HG03442 (cell line): ENCODE data around the gene TM2D3.

Experiments used
- ATAC-seq: cut with Tn5 transposase; IDR thresholded peaks from one replicate; pipeline ENCODE4 v1.9.1; 2021; ENCODE audit warnings: mild to moderate bottlenecking, moderate library complexity; ENCODE audit not compliant: unreplicated experiment

The TM2D3 gene

GRCh38 chr15:101652098-101652785 is at the start of gene TM2D3:
TM2D3 (minus strand) TSS chr15:101652381; CDS start chr15:101652361, 20 bp downstream.
- peak; percentile 84 for ATAC-seq

- no peak for ATAC-seq
Measured at GRCh38 chr15:101698314-101698713, 46.1 kb upstream of the TM2D3 start.

- ATAC-seq = no peak
Measured at GRCh38 chr15:101697488-101697887, 45.3 kb upstream of the TM2D3 start.

GRCh38 chr15:101696829-101697228 is 44.6 kb upstream of the TM2D3 start:
- no peak for ATAC-seq

GRCh38 chr15:101694261-101694660 is 42.1 kb upstream of the TM2D3 start:
- ATAC-seq = no peak

GRCh38 chr15:101692801-101693598 is 40.8 kb upstream of the TM2D3 start:
- ATAC-seq = no peak

- ATAC-seq = no peak
Measured at GRCh38 chr15:101689901-101690300, 37.7 kb upstream of the TM2D3 start.

- no peak for ATAC-seq
Measured at GRCh38 chr15:101686718-101687117, 34.5 kb upstream of the TM2D3 start.

- ATAC-seq = no peak
Measured at GRCh38 chr15:101684877-101685276, 32.7 kb upstream of the TM2D3 start.

- no peak for ATAC-seq
Measured at GRCh38 chr15:101684384-101684783, 32.2 kb upstream of the TM2D3 start.

GRCh38 chr15:101679806-101680205 is 27.6 kb upstream of the TM2D3 start:
- ATAC-seq = no peak

- ATAC-seq = no peak
Measured at GRCh38 chr15:101676921-101677329, 24.7 kb upstream of the TM2D3 start.

- ATAC-seq = peak; percentile 92
Measured at GRCh38 chr15:101675796-101676582, 23.8 kb upstream of the TM2D3 start.

GRCh38 chr15:101675015-101675414 is 22.8 kb upstream of the TM2D3 start:
- ATAC-seq = no peak

GRCh38 chr15:101672298-101672697 is 20.1 kb upstream of the TM2D3 start:
- no peak for ATAC-seq

- no peak for ATAC-seq
Measured at GRCh38 chr15:101669744-101670143, 17.6 kb upstream of the TM2D3 start.

GRCh38 chr15:101667881-101668280 is 15.7 kb upstream of the TM2D3 start:
- ATAC-seq = no peak

GRCh38 chr15:101664303-101664913 is 12.2 kb upstream of the TM2D3 start:
- ATAC-seq = no peak

- ATAC-seq = no peak
Measured at GRCh38 chr15:101662203-101662602, 10.0 kb upstream of the TM2D3 start.

GRCh38 chr15:101660005-101660404 is 7.8 kb upstream of the TM2D3 start:
- no peak for ATAC-seq
